Tibial artery (tissue), 4 donors: Measurements from ENCODE around the gene DDX43.
"Not testable (repeated sequence)": the region's sequence is repeated elsewhere in the genome, so short reads cannot be mapped to it uniquely, and the experiment has no call there.

Source experiments
- DNase-seq, 2 donors: peaks; one replicate each; pipeline ENCODE4 v3.0.0-alpha.2; 2019
- H3K27ac ChIP-seq, 2 donors: fragments of 200-600 bp; sonication (generic) in 1 of 2; 1 replicate in 1 of 2; 2 replicates in 1 of 2; pipeline ENCODE4 v1.5.1; 2018 to 2019; ENCODE audit warnings: mild to moderate bottlenecking in 1 of 2
- H3K27me3 ChIP-seq, 2 donors: fragments of 200-600 bp; sonication (generic) in 1 of 2; one replicate each; pipeline versions ENCODE4 v1.5.1 to v1.6.0; 2016 to 2019
- H3K36me3 ChIP-seq, 3 donors: fragments of 200-600 bp; sonication (generic) in 2 of 3; one replicate each; pipeline ENCODE4 v1.5.1; 2016 to 2019; ENCODE audit warnings: mild to moderate bottlenecking in 2 of 3
- H3K4me1 ChIP-seq, 4 donors: fragments of 200-600 bp; sonication (generic) in 2 of 4; 1 replicate in 3 of 4; 2 replicates in 1 of 4; pipeline ENCODE4 v1.5.1; 2016 to 2019
- H3K4me3 ChIP-seq, 2 donors: fragments of 200-600 bp; sonication (generic) in 1 of 2; 1 replicate in 1 of 2; 2 replicates in 1 of 2; pipeline ENCODE4 v1.5.1; 2018 to 2019; ENCODE audit warnings: mild to moderate bottlenecking in 2 of 2
- H3K9me3 ChIP-seq, 3 donors: fragments of 200-600 bp; sonication (generic) in 1 of 3; one replicate each; pipeline ENCODE4 v1.5.1; 2016 to 2019
- intact Hi-C: fragments of 100-400 bp; cut with DNase I; formaldehyde crosslinking; loops from one replicate; pipeline ENCODE4 v1.15.0; 2023; ENCODE audit warnings: low total_unique reads
- TF ChIP-seq, protein P1 (sequence below), 2 experiments: fragments of 200-600 bp in 1 of 2; fragments of 450-650 bp in 1 of 2; IDR thresholded peaks; one replicate each; pipeline ENCODE4 v1.5.1; 2017 to 2019; ENCODE audit warnings: antibody characterized with exemption in 2 of 2, mild to moderate bottlenecking in 1 of 2, moderate library complexity in 1 of 2

Gene DDX43

DNA sequence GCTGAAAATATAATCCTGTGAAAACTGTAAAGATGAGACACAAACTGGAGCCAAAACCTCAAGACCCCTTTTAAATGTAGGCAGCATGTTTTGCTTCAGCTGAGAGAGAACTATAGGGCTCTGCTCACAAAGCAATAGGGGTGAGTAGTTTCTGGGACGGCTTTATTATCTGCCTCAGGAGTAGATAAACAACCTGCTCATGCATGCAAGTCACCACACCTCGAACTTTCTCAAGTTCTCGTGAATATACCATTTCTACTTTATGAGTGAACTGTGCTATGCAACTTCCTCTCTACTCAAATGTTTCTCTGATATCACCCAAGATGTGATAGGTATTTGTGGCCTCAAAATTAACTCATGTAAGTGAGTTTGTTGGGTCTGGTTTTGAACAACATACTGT, 17.4 kb upstream of the DDX43 start:
- Histone ChIP-seq H3K9me3 (peaks cover 0 to 4% (median 4%) of the 10 kb centered on the region in 3 donors), H3K4me1 (no peaks in the 10 kb centered on the region), H3K27me3 (no peaks in the 10 kb centered on the region), H3K36me3 (no peaks in the 10 kb centered on the region), H3K27ac (no peak overlapping the region), H3K4me3 (no peak overlapping the region)
- DNase-seq, result no peak
- intact Hi-C loops, result no loop called here
- TF ChIP-seq, protein P1, sequence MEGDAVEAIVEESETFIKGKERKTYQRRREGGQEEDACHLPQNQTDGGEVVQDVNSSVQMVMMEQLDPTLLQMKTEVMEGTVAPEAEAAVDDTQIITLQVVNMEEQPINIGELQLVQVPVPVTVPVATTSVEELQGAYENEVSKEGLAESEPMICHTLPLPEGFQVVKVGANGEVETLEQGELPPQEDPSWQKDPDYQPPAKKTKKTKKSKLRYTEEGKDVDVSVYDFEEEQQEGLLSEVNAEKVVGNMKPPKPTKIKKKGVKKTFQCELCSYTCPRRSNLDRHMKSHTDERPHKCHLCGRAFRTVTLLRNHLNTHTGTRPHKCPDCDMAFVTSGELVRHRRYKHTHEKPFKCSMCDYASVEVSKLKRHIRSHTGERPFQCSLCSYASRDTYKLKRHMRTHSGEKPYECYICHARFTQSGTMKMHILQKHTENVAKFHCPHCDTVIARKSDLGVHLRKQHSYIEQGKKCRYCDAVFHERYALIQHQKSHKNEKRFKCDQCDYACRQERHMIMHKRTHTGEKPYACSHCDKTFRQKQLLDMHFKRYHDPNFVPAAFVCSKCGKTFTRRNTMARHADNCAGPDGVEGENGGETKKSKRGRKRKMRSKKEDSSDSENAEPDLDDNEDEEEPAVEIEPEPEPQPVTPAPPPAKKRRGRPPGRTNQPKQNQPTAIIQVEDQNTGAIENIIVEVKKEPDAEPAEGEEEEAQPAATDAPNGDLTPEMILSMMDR (IDR thresholded peaks at IDR 0.05), result no peak

DNA sequence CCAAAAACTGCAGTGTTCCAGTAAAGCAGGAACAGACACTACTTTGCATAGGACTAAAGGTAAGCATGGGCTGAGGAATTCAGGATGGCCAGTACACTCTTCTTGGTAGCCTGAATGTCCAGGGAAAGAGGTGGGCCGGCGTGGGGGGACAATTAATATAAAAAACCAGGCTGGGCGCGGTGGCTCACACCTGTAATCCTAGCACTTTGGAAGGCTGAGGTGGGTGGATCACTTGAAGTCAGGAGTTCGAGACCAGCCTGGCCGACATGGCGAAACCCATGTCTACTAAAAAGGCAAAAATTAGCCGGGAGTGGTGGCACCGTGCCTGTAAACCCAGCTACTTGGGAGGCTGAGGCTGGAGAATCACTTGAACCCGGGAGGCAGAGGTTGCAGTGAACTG, 13.1 kb upstream of the DDX43 start:
- intact Hi-C loops, H3K27ac ChIP-seq, H3K9me3 ChIP-seq: not testable (repeated sequence)

DNA sequence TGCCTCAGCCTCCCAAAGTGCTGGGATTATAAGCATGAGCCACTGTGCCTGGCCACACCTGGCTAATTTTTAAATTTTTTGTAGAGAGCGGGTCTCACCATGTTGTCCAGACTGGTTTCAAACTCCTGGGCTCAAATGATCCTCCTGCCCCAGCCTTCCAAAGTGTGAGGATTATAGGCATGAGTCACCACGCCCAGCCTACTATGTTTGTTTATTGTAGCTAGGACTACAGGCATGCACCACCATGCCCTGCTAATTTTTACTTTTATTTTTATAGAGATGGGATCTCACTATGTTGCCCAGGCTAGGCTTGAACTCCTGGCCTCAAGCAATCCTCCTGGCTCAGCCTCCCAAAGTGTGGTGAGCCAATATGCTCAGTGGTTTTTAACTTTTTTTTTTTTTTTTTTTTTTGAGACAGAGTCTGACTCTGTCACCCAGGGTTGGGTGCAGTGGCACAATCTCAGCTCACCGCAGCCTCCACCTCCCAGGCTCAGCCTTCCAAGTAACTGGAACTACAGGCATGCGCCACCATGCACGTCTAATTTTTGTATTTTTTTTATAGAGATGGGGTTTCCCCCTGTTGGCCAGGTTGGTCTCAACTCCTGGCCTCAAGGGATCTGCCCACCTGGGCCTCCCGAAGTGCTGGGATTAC, 12.0 kb upstream of the DDX43 start:
- intact Hi-C loops, result no loop called here
- H3K4me1 ChIP-seq, result no peaks in the 10 kb centered on the region
- TF ChIP-seq, protein P1 (IDR thresholded peaks at IDR 0.05), result no peak
- no peak for DNase-seq
- no peaks in the 10 kb centered on the region for H3K9me3 ChIP-seq
- H3K27me3 ChIP-seq, result no peaks in the 10 kb centered on the region
- no peaks in the 10 kb centered on the region for H3K36me3 ChIP-seq
- no peak overlapping the region for H3K27ac ChIP-seq
- no peak overlapping the region for H3K4me3 ChIP-seq

More for the DNA sequence above, 13.1 kb upstream of the DDX43 start:
- not testable (repeated sequence) for H3K4me1 ChIP-seq, H3K36me3 ChIP-seq, DNase-seq, H3K4me3 ChIP-seq, H3K27me3 ChIP-seq

DNA sequence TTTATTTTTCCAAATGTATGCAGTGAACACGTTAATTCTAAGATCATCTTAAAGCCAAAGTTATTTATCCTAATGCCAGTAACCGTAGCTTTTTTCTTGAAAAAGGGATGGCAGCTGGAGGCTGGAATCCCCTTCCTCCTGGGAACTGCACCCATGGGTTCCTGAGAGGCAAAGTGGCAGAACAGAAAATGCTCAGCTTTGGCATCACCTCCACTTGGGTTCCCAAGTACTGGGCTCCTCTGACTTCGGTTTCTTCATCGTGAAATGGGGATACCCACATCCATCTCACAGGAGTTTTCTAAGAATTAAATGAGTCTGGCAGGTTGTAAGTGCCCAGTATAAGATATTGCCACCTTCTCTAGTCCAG, 6.2 kb upstream of the DDX43 start:
- H3K9me3 ChIP-seq, result no peaks in the 10 kb centered on the region
- TF ChIP-seq, protein P1 (IDR thresholded peaks at IDR 0.05), result no peak
- DNase-seq, result no peak
- peaks cover 0 to 5% (median 0%) of the 10 kb centered on the region in 4 donors for H3K4me1 ChIP-seq
- intact Hi-C loops, result no loop called here
- H3K27me3 ChIP-seq, result no peaks in the 10 kb centered on the region
- H3K4me3 ChIP-seq, result peak overlapping the region; percentile 49 to 61
- H3K36me3 ChIP-seq, result no peaks in the 10 kb centered on the region
- peak overlapping the region; percentile 61 to 72 for H3K27ac ChIP-seq

DNA sequence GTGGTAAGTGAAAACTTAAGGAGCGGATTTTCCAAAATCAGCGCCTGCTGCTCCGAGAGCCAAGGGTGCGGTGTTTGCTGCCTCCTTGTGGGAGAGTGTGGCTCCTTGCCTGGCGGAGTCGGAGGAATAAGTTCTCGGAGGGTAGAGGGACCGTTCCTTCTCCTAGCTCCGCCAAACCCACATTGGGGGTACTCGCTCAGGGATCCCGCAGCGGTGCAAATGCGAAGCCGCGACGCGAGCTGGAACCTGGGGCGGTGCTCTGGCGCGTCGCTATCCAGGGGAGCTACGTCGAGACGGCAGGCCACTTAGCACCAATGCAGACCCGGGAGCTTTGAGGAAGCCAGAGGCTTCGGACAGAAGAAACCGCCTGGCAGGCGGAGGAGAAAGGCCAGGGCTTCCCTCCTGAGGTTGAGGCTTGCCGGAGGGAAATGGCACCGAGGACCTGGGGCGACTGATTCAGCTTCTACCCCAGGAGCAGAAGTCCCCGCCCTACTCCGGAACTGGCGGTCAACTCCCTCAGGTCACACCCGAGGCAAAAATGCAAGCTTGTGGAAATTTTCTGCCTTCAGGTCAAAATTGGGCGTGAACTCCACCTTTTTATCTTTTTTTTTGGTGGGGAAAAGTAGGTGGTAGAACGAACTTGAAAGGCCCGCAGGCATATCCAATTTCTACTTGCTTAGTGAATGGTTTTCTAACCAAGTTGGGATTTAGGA, 5.7 kb upstream of the DDX43 start:
- peak; percentile 42 to 68 for DNase-seq
- Histone ChIP-seq H3K27me3 (no peaks in the 10 kb centered on the region), H3K9me3 (no peaks in the 10 kb centered on the region), H3K36me3 (no peaks in the 10 kb centered on the region), H3K27ac (peak overlapping the region; percentile 61 to 72), H3K4me1 (peaks cover 0 to 5% (median 0%) of the 10 kb centered on the region in 4 donors), H3K4me3 (peak overlapping the region; percentile 49 to 61)
- TF ChIP-seq, protein P1 (IDR thresholded peaks at IDR 0.05), result peak; percentile 37 to 44
- intact Hi-C loops, result no loop called here

DNA sequence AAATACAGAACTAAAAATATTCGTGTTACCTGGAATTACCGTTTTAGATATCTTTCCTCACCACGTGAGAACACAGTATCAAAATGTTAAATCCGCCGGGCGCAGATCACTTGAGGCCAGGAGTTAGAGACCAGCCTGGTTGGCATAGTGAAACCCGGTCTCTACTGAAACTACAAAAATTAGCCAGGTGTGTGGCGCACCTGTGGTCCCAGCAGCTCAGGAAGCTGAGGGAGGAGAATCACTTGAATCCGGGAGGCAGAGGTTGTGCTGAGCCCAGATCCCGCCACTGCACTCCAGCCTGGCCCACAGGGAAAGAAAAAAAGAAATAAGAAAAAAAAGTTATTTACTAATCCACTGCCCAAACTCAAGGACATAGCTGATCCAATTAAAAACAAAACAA, 4.8 kb upstream of the DDX43 start:
- DNase-seq, result no peak
- intact Hi-C loops, result no loop called here
- TF ChIP-seq, protein P1 (IDR thresholded peaks at IDR 0.05), result no peak
- Histone ChIP-seq H3K4me1 (peaks cover 0 to 5% (median 0%) of the 10 kb centered on the region in 4 donors), H3K27me3 (no peaks in the 10 kb centered on the region), H3K4me3 (no peak overlapping the region), H3K27ac (no peak overlapping the region), H3K9me3 (no peaks in the 10 kb centered on the region), H3K36me3 (no peaks in the 10 kb centered on the region)
